ENCODE data around the gene GALNT10. TPM values are rescaled to one million over a fixed set of nuclear protein-coding genes. Genes with fewer than 3 reads are reported as not detected.

The GALNT10 gene
- total RNA-seq, 1 donor from 2014 or later, result 4.8 TPM

- Mint-ChIP-seq H3K4me1 (ENCODE audit: low read depth, unreplicated experiment) (peaks cover 3% of the 10 kb centered on the region), H3K27ac (ENCODE audit: unreplicated experiment) (no peak overlapping the region), H3K9me3 (ENCODE audit: unreplicated experiment) (no peaks in the 10 kb centered on the region), H3K36me3 (ENCODE audit: unreplicated experiment) (no peaks in the 10 kb centered on the region), H3K4me3 (ENCODE audit: unreplicated experiment) (no peak overlapping the region), H3K27me3 (ENCODE audit: unreplicated experiment) (peaks cover 2% of the 10 kb centered on the region)
- TF ChIP-seq, protein P1, sequence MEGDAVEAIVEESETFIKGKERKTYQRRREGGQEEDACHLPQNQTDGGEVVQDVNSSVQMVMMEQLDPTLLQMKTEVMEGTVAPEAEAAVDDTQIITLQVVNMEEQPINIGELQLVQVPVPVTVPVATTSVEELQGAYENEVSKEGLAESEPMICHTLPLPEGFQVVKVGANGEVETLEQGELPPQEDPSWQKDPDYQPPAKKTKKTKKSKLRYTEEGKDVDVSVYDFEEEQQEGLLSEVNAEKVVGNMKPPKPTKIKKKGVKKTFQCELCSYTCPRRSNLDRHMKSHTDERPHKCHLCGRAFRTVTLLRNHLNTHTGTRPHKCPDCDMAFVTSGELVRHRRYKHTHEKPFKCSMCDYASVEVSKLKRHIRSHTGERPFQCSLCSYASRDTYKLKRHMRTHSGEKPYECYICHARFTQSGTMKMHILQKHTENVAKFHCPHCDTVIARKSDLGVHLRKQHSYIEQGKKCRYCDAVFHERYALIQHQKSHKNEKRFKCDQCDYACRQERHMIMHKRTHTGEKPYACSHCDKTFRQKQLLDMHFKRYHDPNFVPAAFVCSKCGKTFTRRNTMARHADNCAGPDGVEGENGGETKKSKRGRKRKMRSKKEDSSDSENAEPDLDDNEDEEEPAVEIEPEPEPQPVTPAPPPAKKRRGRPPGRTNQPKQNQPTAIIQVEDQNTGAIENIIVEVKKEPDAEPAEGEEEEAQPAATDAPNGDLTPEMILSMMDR (IDR thresholded peaks at IDR 0.05; ENCODE audit: partially characterized antibody, unreplicated experiment), result no peak
- no peak for DNase-seq
Observed at GRCh38 chr5:154316223-154316935, 125.8 kb downstream of the GALNT10 start.

GRCh38 chr5:154317916-154318315 is 127.4 kb downstream of the GALNT10 start:
- Mint-ChIP-seq H3K4me1 (ENCODE audit: low read depth, unreplicated experiment) (peaks cover 3% of the 10 kb centered on the region), H3K27ac (ENCODE audit: unreplicated experiment) (no peak overlapping the region), H3K27me3 (ENCODE audit: unreplicated experiment) (peaks cover 2% of the 10 kb centered on the region), H3K9me3 (ENCODE audit: unreplicated experiment) (no peaks in the 10 kb centered on the region), H3K36me3 (ENCODE audit: unreplicated experiment) (no peaks in the 10 kb centered on the region), H3K4me3 (ENCODE audit: unreplicated experiment) (no peak overlapping the region)
- no peak for DNase-seq
- TF ChIP-seq, protein P1 (IDR thresholded peaks at IDR 0.05; ENCODE audit: partially characterized antibody, unreplicated experiment), result no peak

- no peak for DNase-seq
- TF ChIP-seq, protein P1 (IDR thresholded peaks at IDR 0.05; ENCODE audit: partially characterized antibody, unreplicated experiment), result no peak
- Mint-ChIP-seq H3K27ac (ENCODE audit: unreplicated experiment) (no peak overlapping the region), H3K4me3 (ENCODE audit: unreplicated experiment) (no peak overlapping the region), H3K9me3 (ENCODE audit: unreplicated experiment) (no peaks in the 10 kb centered on the region), H3K4me1 (ENCODE audit: low read depth, unreplicated experiment) (peaks cover 3% of the 10 kb centered on the region), H3K27me3 (ENCODE audit: unreplicated experiment) (peaks cover 2% of the 10 kb centered on the region), H3K36me3 (ENCODE audit: unreplicated experiment) (no peaks in the 10 kb centered on the region)
Observed at GRCh38 chr5:154318691-154319090, 128.2 kb downstream of the GALNT10 start.

DNA sequence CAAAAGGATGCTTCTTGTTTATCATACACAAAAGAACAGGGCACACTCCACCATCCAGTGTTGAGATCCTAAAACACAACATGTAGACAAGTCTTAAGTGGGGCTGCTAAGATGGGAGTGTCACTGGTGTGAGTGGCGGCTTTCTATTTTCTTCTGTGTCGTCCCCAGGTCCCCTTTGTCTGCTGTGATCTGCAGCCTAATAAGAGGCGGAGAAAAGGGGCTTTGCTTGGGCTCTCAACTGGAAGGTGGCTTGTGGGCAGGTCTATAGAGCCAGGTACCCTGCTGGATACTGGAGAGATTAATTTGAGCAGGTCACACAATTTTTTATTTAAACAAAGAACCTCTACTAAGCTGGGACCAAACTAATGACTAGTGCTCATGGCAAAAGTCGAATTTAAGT is 129.2 kb downstream of the GALNT10 start:
- H3K4me3 Mint-ChIP-seq (ENCODE audit: unreplicated experiment), result no peak overlapping the region
- H3K36me3 Mint-ChIP-seq (ENCODE audit: unreplicated experiment), result no peaks in the 10 kb centered on the region
- TF ChIP-seq, protein P1 (IDR thresholded peaks at IDR 0.05; ENCODE audit: partially characterized antibody, unreplicated experiment), result no peak
- no peaks in the 10 kb centered on the region for H3K9me3 Mint-ChIP-seq (ENCODE audit: unreplicated experiment)
- no peak overlapping the region for H3K27ac Mint-ChIP-seq (ENCODE audit: unreplicated experiment)
- H3K27me3 Mint-ChIP-seq (ENCODE audit: unreplicated experiment), result peaks cover 2% of the 10 kb centered on the region
- H3K4me1 Mint-ChIP-seq (ENCODE audit: low read depth, unreplicated experiment), result peaks cover 3% of the 10 kb centered on the region
- DNase-seq, result no peak

- Mint-ChIP-seq H3K27ac (ENCODE audit: unreplicated experiment) (no peak overlapping the region), H3K4me3 (ENCODE audit: unreplicated experiment) (no peak overlapping the region), H3K9me3 (ENCODE audit: unreplicated experiment) (no peaks in the 10 kb centered on the region), H3K36me3 (ENCODE audit: unreplicated experiment) (no peaks in the 10 kb centered on the region), H3K4me1 (ENCODE audit: low read depth, unreplicated experiment) (peaks cover 3% of the 10 kb centered on the region), H3K27me3 (ENCODE audit: unreplicated experiment) (peaks cover 2% of the 10 kb centered on the region)
- TF ChIP-seq, protein P1 (IDR thresholded peaks at IDR 0.05; ENCODE audit: partially characterized antibody, unreplicated experiment), result no peak
- DNase-seq, result no peak
Observed at GRCh38 chr5:154320224-154321089, 129.9 kb downstream of the GALNT10 start.
